ENCODE measurements around the gene FNIP1. TPM values are rescaled to one million over a fixed set of nuclear protein-coding genes. Genes with fewer than 3 reads are reported as not detected.

Gene FNIP1
- total and polyA plus RNA-seq, 2 of the 13 experiments (the other 11 are each of a cell fraction or from before 2014, with no cell fraction given): 10.9 to 29.3 TPM

DNA sequence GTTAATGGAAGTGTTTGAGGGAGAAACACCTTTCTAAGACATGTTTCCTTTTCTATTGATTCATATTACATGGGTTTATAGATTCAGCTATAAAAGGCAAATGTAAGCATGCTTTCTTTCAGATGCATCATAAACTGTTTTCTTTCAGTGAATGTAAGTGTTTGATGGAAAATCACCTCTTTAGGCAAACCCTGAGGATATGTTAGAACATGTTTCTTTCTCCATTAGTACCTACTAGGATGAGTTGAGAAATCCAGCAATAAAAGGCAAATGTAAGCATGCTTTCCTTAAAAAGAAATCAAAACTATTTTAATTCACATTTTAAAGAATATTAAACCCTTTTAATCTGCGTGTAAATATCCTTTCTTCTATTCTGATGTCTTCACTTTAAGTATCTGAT, 31.6 kb downstream of the FNIP1 start (continued):
- TF ChIP-seq POGZ (CRISPR knock-in tag; IDR thresholded peaks at IDR 0.05) (no peak), ZBTB21 (CRISPR knock-in tag; IDR thresholded peaks at IDR 0.05) (no peak)

DNA sequence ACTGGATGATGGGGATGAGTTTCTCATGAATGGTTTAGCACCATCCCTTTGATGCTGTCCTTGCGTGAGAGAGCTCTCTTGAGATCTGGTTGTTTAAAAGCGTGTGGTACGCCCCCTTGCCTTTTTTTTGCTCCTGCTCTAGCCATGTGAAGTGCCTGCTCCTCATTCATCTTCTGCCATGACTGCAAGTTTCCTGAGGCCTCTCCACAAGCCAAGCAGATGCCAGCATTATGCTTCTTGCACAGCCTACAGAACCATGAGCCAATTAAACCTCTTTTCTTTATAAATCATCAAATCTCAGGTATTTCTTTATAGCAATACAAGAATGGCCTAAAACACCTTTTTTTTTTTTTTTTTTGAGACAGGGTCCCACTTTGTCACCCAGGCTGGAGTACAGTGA, 32.8 kb downstream of the FNIP1 start:
- Histone ChIP-seq H3K27me3 (ENCODE audit: control insufficient read depth in 1 of 2, insufficient read depth in 2 of 2, low read length in 2 of 2) (no peaks in the 10 kb centered on the region), H3K4me1 (ENCODE audit: insufficient read depth, low read length) (peaks cover 15% of the 10 kb centered on the region), H4K20me1 (ENCODE audit: insufficient read depth, low read length) (peaks cover 16% of the 10 kb centered on the region), H3K4me2 (ENCODE audit: low read depth, low read length) (no peak overlapping the region), H3K27ac (ENCODE audit: extremely low read length, insufficient read depth, low read length) (no peak overlapping the region), H3K9ac (ENCODE audit: insufficient read depth, low read depth, low read length) (no peak overlapping the region), H3K79me2 (ENCODE audit: insufficient read depth, low read length) (peaks cover 98% of the 10 kb centered on the region), H2AFZ (ENCODE audit: low read length) (no peak overlapping the region), H3K4me3 (replicated peaks in 1 of 3; ENCODE audit: insufficient read depth in 1 of 3, low read depth in 2 of 3, low read length in 3 of 3) (no peak overlapping the region), H3K36me3 (replicated peaks in 1 of 2; ENCODE audit: control insufficient read depth in 1 of 2, insufficient read depth in 2 of 2, low read length in 2 of 2) (peaks cover 3 to 20% of the 10 kb centered on the region in 2 experiments; a peak in 3 of 5 replicates), H3K9me3 (ENCODE audit: low read length) (no peaks in the 10 kb centered on the region)
- ChIA-PET POLR2A (no interaction called here), CTCF (ENCODE audit: low intra/inter-chr PET ratio, low total read pairs) (no interaction called here)
- DNase-seq (ENCODE audit: low spot score): no peak
- ATAC-seq: no peak
- in situ Hi-C loops (cut with HindIII; ENCODE audit: extremely low pct_ligation_motif_present, low pct_unique_long_range_greater_than_20kb) (no loop called here), intact Hi-C loops (cut with micrococcal nuclease; ENCODE audit: unreplicated experiment) (no loop called here)
- WGBS (ENCODE audit: low lambda C conversion rate): 100% methylated on average over 3 of the region's 3 CpGs
- BruUV-seq (replicated peaks): no TSS peak
- no peak for FAIRE-seq
- TF ChIP-seq, protein P1, sequence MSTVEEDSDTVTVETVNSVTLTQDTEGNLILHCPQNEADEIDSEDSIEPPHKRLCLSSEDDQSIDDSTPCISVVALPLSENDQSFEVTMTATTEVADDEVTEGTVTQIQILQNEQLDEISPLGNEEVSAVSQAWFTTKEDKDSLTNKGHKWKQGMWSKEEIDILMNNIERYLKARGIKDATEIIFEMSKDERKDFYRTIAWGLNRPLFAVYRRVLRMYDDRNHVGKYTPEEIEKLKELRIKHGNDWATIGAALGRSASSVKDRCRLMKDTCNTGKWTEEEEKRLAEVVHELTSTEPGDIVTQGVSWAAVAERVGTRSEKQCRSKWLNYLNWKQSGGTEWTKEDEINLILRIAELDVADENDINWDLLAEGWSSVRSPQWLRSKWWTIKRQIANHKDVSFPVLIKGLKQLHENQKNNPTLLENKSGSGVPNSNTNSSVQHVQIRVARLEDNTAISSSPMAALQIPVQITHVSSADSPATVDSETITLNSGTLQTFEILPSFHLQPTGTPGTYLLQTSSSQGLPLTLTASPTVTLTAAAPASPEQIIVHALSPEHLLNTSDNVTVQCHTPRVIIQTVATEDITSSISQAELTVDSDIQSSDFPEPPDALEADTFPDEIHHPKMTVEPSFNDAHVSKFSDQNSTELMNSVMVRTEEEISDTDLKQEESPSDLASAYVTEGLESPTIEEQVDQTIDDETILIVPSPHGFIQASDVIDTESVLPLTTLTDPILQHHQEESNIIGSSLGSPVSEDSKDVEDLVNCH (CRISPR knock-in tag; IDR thresholded peaks at IDR 0.05): no peak
- TF ChIP-seq BRD4 (CRISPR knock-in tag; IDR thresholded peaks at IDR 0.05) (no peak), REL (CRISPR knock-in tag; conservative IDR thresholded peaks at IDR 0.05) (no peak), ZNF264 (CRISPR knock-in tag; IDR thresholded peaks at IDR 0.05) (no peak), NFE2L2 (IDR thresholded peaks at IDR 0.05; ENCODE audit: low read length) (no peak), ZNF839 (CRISPR knock-in tag; IDR thresholded peaks at IDR 0.05; ENCODE audit: borderline replicate concordance) (no peak), NKX3-1 (CRISPR knock-in tag; IDR thresholded peaks at IDR 0.05) (no peak), NFE2L1 (CRISPR knock-in tag; IDR thresholded peaks at IDR 0.05; ENCODE audit: borderline replicate concordance) (no peak), ZNF354B (CRISPR knock-in tag; IDR thresholded peaks at IDR 0.05) (no peak), CHD2 (IDR thresholded peaks at IDR 0.05; ENCODE audit: low read depth, low read length) (no peak)
- TF ChIP-seq, protein P2, sequence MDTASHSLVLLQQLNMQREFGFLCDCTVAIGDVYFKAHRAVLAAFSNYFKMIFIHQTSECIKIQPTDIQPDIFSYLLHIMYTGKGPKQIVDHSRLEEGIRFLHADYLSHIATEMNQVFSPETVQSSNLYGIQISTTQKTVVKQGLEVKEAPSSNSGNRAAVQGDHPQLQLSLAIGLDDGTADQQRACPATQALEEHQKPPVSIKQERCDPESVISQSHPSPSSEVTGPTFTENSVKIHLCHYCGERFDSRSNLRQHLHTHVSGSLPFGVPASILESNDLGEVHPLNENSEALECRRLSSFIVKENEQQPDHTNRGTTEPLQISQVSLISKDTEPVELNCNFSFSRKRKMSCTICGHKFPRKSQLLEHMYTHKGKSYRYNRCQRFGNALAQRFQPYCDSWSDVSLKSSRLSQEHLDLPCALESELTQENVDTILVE (CRISPR knock-in tag; IDR thresholded peaks at IDR 0.05): no peak
- TF ChIP-seq, protein P3, sequence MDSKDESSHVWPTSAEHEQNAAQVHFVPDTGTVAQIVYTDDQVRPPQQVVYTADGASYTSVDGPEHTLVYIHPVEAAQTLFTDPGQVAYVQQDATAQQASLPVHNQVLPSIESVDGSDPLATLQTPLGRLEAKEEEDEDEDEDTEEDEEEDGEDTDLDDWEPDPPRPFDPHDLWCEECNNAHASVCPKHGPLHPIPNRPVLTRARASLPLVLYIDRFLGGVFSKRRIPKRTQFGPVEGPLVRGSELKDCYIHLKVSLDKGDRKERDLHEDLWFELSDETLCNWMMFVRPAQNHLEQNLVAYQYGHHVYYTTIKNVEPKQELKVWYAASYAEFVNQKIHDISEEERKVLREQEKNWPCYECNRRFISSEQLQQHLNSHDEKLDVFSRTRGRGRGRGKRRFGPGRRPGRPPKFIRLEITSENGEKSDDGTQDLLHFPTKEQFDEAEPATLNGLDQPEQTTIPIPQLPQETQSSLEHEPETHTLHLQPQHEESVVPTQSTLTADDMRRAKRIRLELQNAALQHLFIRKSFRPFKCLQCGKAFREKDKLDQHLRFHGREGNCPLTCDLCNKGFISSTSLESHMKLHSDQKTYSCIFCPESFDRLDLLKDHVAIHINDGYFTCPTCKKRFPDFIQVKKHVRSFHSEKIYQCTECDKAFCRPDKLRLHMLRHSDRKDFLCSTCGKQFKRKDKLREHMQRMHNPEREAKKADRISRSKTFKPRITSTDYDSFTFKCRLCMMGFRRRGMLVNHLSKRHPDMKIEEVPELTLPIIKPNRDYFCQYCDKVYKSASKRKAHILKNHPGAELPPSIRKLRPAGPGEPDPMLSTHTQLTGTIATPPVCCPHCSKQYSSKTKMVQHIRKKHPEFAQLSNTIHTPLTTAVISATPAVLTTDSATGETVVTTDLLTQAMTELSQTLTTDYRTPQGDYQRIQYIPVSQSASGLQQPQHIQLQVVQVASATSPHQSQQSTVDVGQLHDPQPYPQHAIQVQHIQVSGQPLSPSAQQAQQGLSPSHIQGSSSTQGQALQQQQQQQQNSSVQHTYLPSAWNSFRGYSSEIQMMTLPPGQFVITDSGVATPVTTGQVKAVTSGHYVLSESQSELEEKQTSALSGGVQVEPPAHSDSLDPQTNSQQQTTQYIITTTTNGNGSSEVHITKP (CRISPR knock-in tag; IDR thresholded peaks at IDR 0.05; ENCODE audit: low read depth): no peak
- TF ChIP-seq, protein P4, sequence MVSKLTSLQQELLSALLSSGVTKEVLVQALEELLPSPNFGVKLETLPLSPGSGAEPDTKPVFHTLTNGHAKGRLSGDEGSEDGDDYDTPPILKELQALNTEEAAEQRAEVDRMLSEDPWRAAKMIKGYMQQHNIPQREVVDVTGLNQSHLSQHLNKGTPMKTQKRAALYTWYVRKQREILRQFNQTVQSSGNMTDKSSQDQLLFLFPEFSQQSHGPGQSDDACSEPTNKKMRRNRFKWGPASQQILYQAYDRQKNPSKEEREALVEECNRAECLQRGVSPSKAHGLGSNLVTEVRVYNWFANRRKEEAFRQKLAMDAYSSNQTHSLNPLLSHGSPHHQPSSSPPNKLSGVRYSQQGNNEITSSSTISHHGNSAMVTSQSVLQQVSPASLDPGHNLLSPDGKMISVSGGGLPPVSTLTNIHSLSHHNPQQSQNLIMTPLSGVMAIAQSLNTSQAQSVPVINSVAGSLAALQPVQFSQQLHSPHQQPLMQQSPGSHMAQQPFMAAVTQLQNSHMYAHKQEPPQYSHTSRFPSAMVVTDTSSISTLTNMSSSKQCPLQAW (CRISPR knock-in tag; IDR thresholded peaks at IDR 0.05): no peak

All from HepG2 (cell line).